H1 (cell line): ENCODE measurements around the gene HDGFL3.
"Not testable (repeated sequence)": the region's sequence is repeated elsewhere in the genome, so short reads cannot be mapped to it uniquely, and the experiment has no call there.

ENCODE experiments used
- EGR1 ChIP-seq: IDR thresholded peaks from 2 replicates; pipeline ENCODE4 v1.6.1; 2011; ENCODE audit warnings: low read depth, low read length, borderline replicate concordance
- EZH2 ChIP-seq: fragments of 200-600 bp; sonication (generic); IDR thresholded peaks from 2 replicates; pipeline ENCODE4 v1.7.1; 2012; ENCODE audit warnings: low read depth, mild to moderate bottlenecking, moderate library complexity, low read length, inconsistent platforms; ENCODE audit not compliant: severe bottlenecking
- HDAC6 ChIP-seq: IDR thresholded peaks from one replicate; pipeline ENCODE4 v1.7.1; 2012; ENCODE audit warnings: low read depth, mild to moderate bottlenecking, inconsistent platforms, low read length, moderate library complexity
- JUND ChIP-seq: IDR thresholded peaks from 2 replicates; pipeline ENCODE4 v1.6.1; 2011; ENCODE audit warnings: mild to moderate bottlenecking, improper control_type of control experiment, low read length
- MAX ChIP-seq: IDR thresholded peaks from 2 replicates; pipeline ENCODE4 v1.6.1; 2012; ENCODE audit warnings: inconsistent platforms
- POLR2AphosphoS5 ChIP-seq: IDR thresholded peaks from 2 replicates; pipeline ENCODE4 v1.6.1; 2011; ENCODE audit warnings: low read depth, low read length
- RNF2 ChIP-seq: fragments of 200-900, 300-1000 bp; sonication (generic); IDR thresholded peaks from 2 replicates; pipeline ENCODE4 v1.7.1; 2016; ENCODE audit warnings: borderline replicate concordance, low read depth, mild to moderate bottlenecking, antibody characterized with exemption, low read length; ENCODE audit not compliant: poor library complexity, severe bottlenecking; ENCODE audit errors: missing control alignments
- SIX5 ChIP-seq: IDR thresholded peaks from 2 replicates; pipeline ENCODE4 v1.6.1; 2011; ENCODE audit warnings: mild to moderate bottlenecking, low read depth, low read length
- YY1 ChIP-seq: IDR thresholded peaks from 2 replicates; pipeline ENCODE4 v1.6.1; 2011; ENCODE audit warnings: low read depth, mild to moderate bottlenecking, low read length
- TF ChIP-seq, protein P1 (sequence below), 3 experiments: IDR thresholded peaks; 1 replicate in 2 of 3; 2 replicates in 1 of 3; pipeline versions ENCODE4 v1.5.1 to v1.6.1; 2011; ENCODE audit warnings: low read length in 3 of 3, mild to moderate bottlenecking in 3 of 3, inconsistent platforms in 2 of 3, low read depth in 1 of 3, moderate library complexity in 1 of 3; ENCODE audit not compliant: insufficient read depth in 1 of 3; ENCODE audit errors: control extremely low read depth in 1 of 3
- TF ChIP-seq, protein P2 (sequence below): IDR thresholded peaks from 2 replicates; pipeline ENCODE4 v1.6.1; 2012; ENCODE audit warnings: low read length, inconsistent platforms

- not testable (repeated sequence) for TF ChIP-seq EZH2, POLR2AphosphoS5, EGR1, MAX, SIX5, JUND, YY1, HDAC6, RNF2
- TF ChIP-seq, protein P1, sequence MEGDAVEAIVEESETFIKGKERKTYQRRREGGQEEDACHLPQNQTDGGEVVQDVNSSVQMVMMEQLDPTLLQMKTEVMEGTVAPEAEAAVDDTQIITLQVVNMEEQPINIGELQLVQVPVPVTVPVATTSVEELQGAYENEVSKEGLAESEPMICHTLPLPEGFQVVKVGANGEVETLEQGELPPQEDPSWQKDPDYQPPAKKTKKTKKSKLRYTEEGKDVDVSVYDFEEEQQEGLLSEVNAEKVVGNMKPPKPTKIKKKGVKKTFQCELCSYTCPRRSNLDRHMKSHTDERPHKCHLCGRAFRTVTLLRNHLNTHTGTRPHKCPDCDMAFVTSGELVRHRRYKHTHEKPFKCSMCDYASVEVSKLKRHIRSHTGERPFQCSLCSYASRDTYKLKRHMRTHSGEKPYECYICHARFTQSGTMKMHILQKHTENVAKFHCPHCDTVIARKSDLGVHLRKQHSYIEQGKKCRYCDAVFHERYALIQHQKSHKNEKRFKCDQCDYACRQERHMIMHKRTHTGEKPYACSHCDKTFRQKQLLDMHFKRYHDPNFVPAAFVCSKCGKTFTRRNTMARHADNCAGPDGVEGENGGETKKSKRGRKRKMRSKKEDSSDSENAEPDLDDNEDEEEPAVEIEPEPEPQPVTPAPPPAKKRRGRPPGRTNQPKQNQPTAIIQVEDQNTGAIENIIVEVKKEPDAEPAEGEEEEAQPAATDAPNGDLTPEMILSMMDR (IDR thresholded peaks at IDR 0.05; ENCODE audit: control extremely low read depth in 1 of 3, insufficient read depth in 1 of 3, low read depth in 1 of 3, low read length in 3 of 3): not testable (repeated sequence)
- TF ChIP-seq, protein P2, sequence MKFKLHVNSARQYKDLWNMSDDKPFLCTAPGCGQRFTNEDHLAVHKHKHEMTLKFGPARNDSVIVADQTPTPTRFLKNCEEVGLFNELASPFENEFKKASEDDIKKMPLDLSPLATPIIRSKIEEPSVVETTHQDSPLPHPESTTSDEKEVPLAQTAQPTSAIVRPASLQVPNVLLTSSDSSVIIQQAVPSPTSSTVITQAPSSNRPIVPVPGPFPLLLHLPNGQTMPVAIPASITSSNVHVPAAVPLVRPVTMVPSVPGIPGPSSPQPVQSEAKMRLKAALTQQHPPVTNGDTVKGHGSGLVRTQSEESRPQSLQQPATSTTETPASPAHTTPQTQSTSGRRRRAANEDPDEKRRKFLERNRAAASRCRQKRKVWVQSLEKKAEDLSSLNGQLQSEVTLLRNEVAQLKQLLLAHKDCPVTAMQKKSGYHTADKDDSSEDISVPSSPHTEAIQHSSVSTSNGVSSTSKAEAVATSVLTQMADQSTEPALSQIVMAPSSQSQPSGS: not testable (repeated sequence)
Observed at GRCh38 chr15:83142151-83142550, 65.5 kb downstream of the HDGFL3 start.
